SK-N-SH (cell line): Measurements from ENCODE around the gene UGT1A1. TPM values are rescaled to one million over a fixed set of nuclear protein-coding genes. Genes with fewer than 3 reads are reported as not detected.

Experiments used
- CTCF ChIA-PET: fragments of 300-600, 350-600 bp; formaldehyde crosslinking; extraction: SDS; loops from one replicate; lab custom pipeline; 2021; lab: Yijun Ruan, JAX
- POLR2A ChIA-PET: fragments of 350-600 bp; sonication (Branson Sonifier 250); formaldehyde crosslinking; extraction: SDS; loops from one replicate; lab custom pipeline; 2020; ENCODE audit warnings: antibody characterized with exemption, inconsistent platforms; lab: Yijun Ruan, JAX
- DNase-seq: peaks from one replicate; pipeline ENCODE4 v3.0.0; 2012
- H2AFZ ChIP-seq: fragments of 200-600 bp; sonication (generic); 2 replicates; pipeline ENCODE4 v1.8.1; 2016; ENCODE audit warnings: antibody characterized with exemption, mild to moderate bottlenecking, low read depth
- H3F3A ChIP-seq: fragments of 200-600 bp; sonication (generic); replicated peaks from 2 replicates; pipeline ENCODE3; 2016; ENCODE audit warnings: antibody characterized with exemption, mild to moderate bottlenecking; ENCODE audit not compliant: insufficient read depth
- H3K27ac ChIP-seq, 2 experiments: fragments of 200-500 bp in 1 of 2; fragments of 200-600 bp in 1 of 2; sonication (Bioruptor generic) in 1 of 2; sonication (generic), shearing (Covaris generic) in 1 of 2; 2 replicates each; pipeline versions ENCODE4 v1.5.1 to v1.6.1; 2014 to 2016; ENCODE audit warnings: low read depth in 2 of 2, inconsistent platforms in 1 of 2, low read length in 1 of 2, mild to moderate bottlenecking in 1 of 2, mixed read lengths in 1 of 2
- H3K27me3 ChIP-seq: fragments of 200-600 bp; sonication (generic), shearing (Covaris generic); 2 replicates; pipeline ENCODE4 v1.6.1; 2016; ENCODE audit warnings: mixed run types; ENCODE audit not compliant: insufficient read depth
- H3K36me3 ChIP-seq, 2 experiments: fragments of 200-500 bp in 1 of 2; fragments of 200-600 bp in 1 of 2; sonication (Bioruptor generic) in 1 of 2; sonication (generic) in 1 of 2; replicated peaks in 1 of 2; 2 replicates each; pipeline versions ENCODE3 to v1.5.1; 2014 to 2016; ENCODE audit warnings: low read length in 1 of 2, mild to moderate bottlenecking in 1 of 2; ENCODE audit not compliant: insufficient read depth in 2 of 2, control insufficient read depth in 1 of 2
- H3K4me1 ChIP-seq, 2 experiments: fragments of 200-500 bp in 1 of 2; fragments of 200-600 bp in 1 of 2; sonication (Bioruptor generic) in 1 of 2; sonication (generic), shearing (Covaris generic) in 1 of 2; 2 replicates each; pipeline versions ENCODE4 v1.5.1 to v1.6.1; 2014 to 2016; ENCODE audit warnings: low read depth in 1 of 2, low read length in 1 of 2, mixed run types in 1 of 2; ENCODE audit not compliant: insufficient read depth in 2 of 2, control insufficient read depth in 1 of 2
- H3K4me2 ChIP-seq: fragments of 200-600 bp; sonication (generic), shearing (Covaris generic); 2 replicates; pipeline ENCODE4 v1.6.1; 2017; ENCODE audit warnings: mixed run types
- H3K4me3 ChIP-seq, 2 experiments: fragments of 200-500 bp in 1 of 2; fragments of 200-600 bp in 1 of 2; sonication (Bioruptor generic) in 1 of 2; sonication (generic), shearing (Covaris generic) in 1 of 2; 2 replicates each; pipeline versions ENCODE4 v1.5.1 to v1.8.1; 2014 to 2016; ENCODE audit warnings: low read depth in 2 of 2, inconsistent platforms in 1 of 2, low read length in 1 of 2, mild to moderate bottlenecking in 1 of 2, mixed read lengths in 1 of 2, moderate library complexity in 1 of 2
- H3K79me2 ChIP-seq: fragments of 200-600 bp; sonication (generic); 2 replicates; pipeline ENCODE4 v1.8.1; 2017; ENCODE audit warnings: mild to moderate bottlenecking; ENCODE audit not compliant: insufficient read depth
- H3K9ac ChIP-seq: fragments of 200-600 bp; sonication (generic); 2 replicates; pipeline ENCODE4 v1.6.1; 2017; ENCODE audit warnings: mixed run types
- H3K9me2 ChIP-seq: fragments of 200-600 bp; sonication (generic); 2 replicates; pipeline ENCODE4 v1.6.1; 2017; ENCODE audit warnings: mixed run types
- H3K9me3 ChIP-seq: fragments of 200-600 bp; sonication (generic); 2 replicates; pipeline ENCODE4 v1.6.1; 2017; ENCODE audit warnings: mixed run types, mild to moderate bottlenecking, moderate library complexity
- H4K20me1 ChIP-seq: fragments of 200-600 bp; sonication (generic); 2 replicates; pipeline ENCODE4 v1.6.1; 2017; ENCODE audit warnings: mild to moderate bottlenecking, mixed run types; ENCODE audit not compliant: insufficient read depth
- CHD2 ChIP-seq: fragments of 150-350 bp; IDR thresholded peaks from 2 replicates; pipeline ENCODE4 v1.6.1; 2018; ENCODE audit warnings: low read length; ENCODE audit not compliant: partially characterized antibody
- ELF1 ChIP-seq: IDR thresholded peaks from 2 replicates; pipeline ENCODE4 v1.4.0; 2012
- EP300 ChIP-seq, 2 experiments: IDR thresholded peaks; 2 replicates each; pipeline versions ENCODE4 v1.4.0 to v1.6.1; 2012; ENCODE audit warnings: borderline replicate concordance in 1 of 2, low read depth in 1 of 2, low read length in 1 of 2
- FOSL2 ChIP-seq: IDR thresholded peaks from 2 replicates; pipeline ENCODE4 v1.4.0; 2012; ENCODE audit warnings: low read depth, mild to moderate bottlenecking, moderate library complexity, borderline replicate concordance
- FOXJ3 ChIP-seq: sonication (generic); formaldehyde crosslinking; IDR thresholded peaks from 2 replicates; pipeline ENCODE4 v1.5.1; 2020; ENCODE audit warnings: mild to moderate bottlenecking, missing genetic modification reagents
- FOXM1 ChIP-seq: IDR thresholded peaks from 2 replicates; pipeline ENCODE4 v1.4.0; 2012; ENCODE audit warnings: low read depth, mild to moderate bottlenecking
- GABPA ChIP-seq: IDR thresholded peaks from 2 replicates; pipeline ENCODE4 v1.4.0; 2012; ENCODE audit warnings: low read depth, mild to moderate bottlenecking
- MAX ChIP-seq: IDR thresholded peaks from 2 replicates; pipeline ENCODE4 v1.4.0; 2012; ENCODE audit warnings: low read depth
- MEF2A ChIP-seq: IDR thresholded peaks from 2 replicates; pipeline ENCODE4 v1.4.0; 2012; ENCODE audit warnings: low read depth, borderline replicate concordance
- PBX3 ChIP-seq: IDR thresholded peaks from 2 replicates; pipeline ENCODE4; 2012
- RAD21 ChIP-seq: IDR thresholded peaks from 2 replicates; pipeline ENCODE4 v1.6.1; 2012; ENCODE audit warnings: mild to moderate bottlenecking, low read length
- SMC3 ChIP-seq: IDR thresholded peaks from 2 replicates; pipeline ENCODE4 v1.6.1; 2012; ENCODE audit warnings: low read depth, low read length, improper control_type of control experiment
- TAF1 ChIP-seq: IDR thresholded peaks from 2 replicates; pipeline ENCODE4 v1.6.1; 2012; ENCODE audit warnings: low read depth, mild to moderate bottlenecking, low read length, moderate library complexity, borderline replicate concordance
- TCF12 ChIP-seq: IDR thresholded peaks from 2 replicates; pipeline ENCODE4 v1.4.0; 2012
- TEAD4 ChIP-seq: IDR thresholded peaks from 2 replicates; pipeline ENCODE4 v1.4.0; 2012; ENCODE audit warnings: mild to moderate bottlenecking, borderline replicate concordance; ENCODE audit not compliant: insufficient read depth
- USF1 ChIP-seq: IDR thresholded peaks from 2 replicates; pipeline ENCODE4 v1.4.0; 2012; ENCODE audit warnings: low read depth, borderline replicate concordance
- USF2 ChIP-seq: fragments of 150-350 bp; IDR thresholded peaks from 2 replicates; pipeline ENCODE4 v1.6.1; 2017; ENCODE audit warnings: antibody characterized with exemption, low read length, low read depth, borderline replicate concordance
- YY1 ChIP-seq: IDR thresholded peaks from 2 replicates; pipeline ENCODE4 v1.4.0; 2012; ENCODE audit warnings: low read depth, mild to moderate bottlenecking
- WGBS: methylation state at CpG from one replicate; pipeline ENCODE4 v1.1.6; 2017; ENCODE audit warnings: low lambda C conversion rate; 5-methylcytosine and 5-hydroxymethylcytosine counted together
- polyA plus RNA-seq, 3 experiments: library from polyadenylated mRNA; depleted of rRNA; stranded (reverse); fragments of >200 nt; gene quantifications; 2 replicates each; pipeline ENCODE4 v1.2.3, GENCODE V29; 2012

Gene UGT1A1
- polyA plus RNA-seq, 1 of the 3 experiments (the other 2 are of a cell fraction), result not detected

- Histone ChIP-seq H3F3A (no peaks in the 10 kb centered on the region), H3K9me3 (no peaks in the 10 kb centered on the region), H3K36me3 (no peaks in the 10 kb centered on the region), H3K9ac (no peak overlapping the region), H4K20me1 (no peaks in the 10 kb centered on the region), H3K9me2 (no peaks in the 10 kb centered on the region), H3K27ac (no peak overlapping the region), H2AFZ (no peak overlapping the region), H3K4me2 (no peak overlapping the region), H3K4me3 (no peak overlapping the region), H3K4me1 (no peaks in the 10 kb centered on the region), H3K79me2 (no peaks in the 10 kb centered on the region), H3K27me3 (no peaks in the 10 kb centered on the region)
- WGBS, result 66% methylated on average over 9 of the region's 9 CpGs
- ChIA-PET POLR2A (no interaction called here), CTCF (no interaction called here)
- DNase-seq, result no peak
- no peak for TF ChIP-seq ELF1
- no peak for TF ChIP-seq TAF1
- no peak for TF ChIP-seq USF2
- TF ChIP-seq SMC3, result no peak
- no peak for TF ChIP-seq FOXM1
- no peak for TF ChIP-seq USF1
- TF ChIP-seq YY1, result no peak
- no peak for TF ChIP-seq RAD21
- no peak for TF ChIP-seq FOXJ3
- no peak for TF ChIP-seq TCF12
- TF ChIP-seq PBX3, result no peak
- no peak for TF ChIP-seq MEF2A
- TF ChIP-seq CHD2, result no peak
- TF ChIP-seq TEAD4, result no peak
- TF ChIP-seq MAX, result no peak
- no peak for TF ChIP-seq EP300 (IDR thresholded peaks at IDR 0.05; ENCODE audit: borderline replicate concordance in 1 of 2, low read depth in 1 of 2, low read length in 1 of 2)
- no peak for TF ChIP-seq FOSL2
- no peak for TF ChIP-seq GABPA
These were observed 31.8 kb downstream of the UGT1A1 start for GRCh38 chr2:233791883-233792329.
